ENCODE data around the gene CASP9.
"Not testable (repeated sequence)": the region's sequence is repeated elsewhere in the genome, so short reads cannot be mapped to it uniquely, and the experiment has no call there.

Gene CASP9

GRCh38 chr1:15466955-15467625 is 56.9 kb downstream of the CASP9 start:
- not testable (repeated sequence) for DNase-seq

- no peak for DNase-seq
Observed at GRCh38 chr1:15465674-15466073, 58.3 kb downstream of the CASP9 start.

- not testable (repeated sequence) for DNase-seq
Observed at GRCh38 chr1:15463926-15464322, 60.1 kb downstream of the CASP9 start.

GRCh38 chr1:15463064-15463800 is 60.8 kb downstream of the CASP9 start:
- DNase-seq, result not testable (repeated sequence)

- DNase-seq, result no peak
Observed at GRCh38 chr1:15460708-15461095, 63.3 kb downstream of the CASP9 start.

- no peak for DNase-seq
Observed at GRCh38 chr1:15459771-15460707, 64.0 kb downstream of the CASP9 start.

GRCh38 chr1:15458388-15458787 is 65.6 kb downstream of the CASP9 start:
- not testable (repeated sequence) for DNase-seq

- DNase-seq, result no peak
Observed at GRCh38 chr1:15457585-15457984, 66.4 kb downstream of the CASP9 start.

- no peak for DNase-seq
Observed at GRCh38 chr1:15456313-15456954, 67.6 kb downstream of the CASP9 start, which contains the start of gene CELA2A. Gene CELA2A, plus strand, starts transcription at chr1:15456732. Its CDS starts 22 bp downstream, at chr1:15456754.

GRCh38 chr1:15455522-15455921 is 68.5 kb downstream of the CASP9 start:
- DNase-seq, result no peak

- no peak for DNase-seq
Observed at GRCh38 chr1:15454256-15454655, 69.8 kb downstream of the CASP9 start.

- DNase-seq, result no peak
Observed at GRCh38 chr1:15453734-15454133, 70.3 kb downstream of the CASP9 start.

GRCh38 chr1:15452866-15453571 is 71.0 kb downstream of the CASP9 start:
- DNase-seq, result no peak

GRCh38 chr1:15452216-15452615 is 71.8 kb downstream of the CASP9 start:
- no peak for DNase-seq

- no peak for DNase-seq
Observed at GRCh38 chr1:15451014-15451722, 72.8 kb downstream of the CASP9 start.

- no peak for DNase-seq
Observed at GRCh38 chr1:15449567-15449966, 74.4 kb downstream of the CASP9 start.

- DNase-seq, result no peak
Observed at GRCh38 chr1:15448877-15449462, 75.0 kb downstream of the CASP9 start.

GRCh38 chr1:15446212-15446611 is 77.8 kb downstream of the CASP9 start:
- DNase-seq, result no peak

- DNase-seq, result no peak
Observed at GRCh38 chr1:15445390-15446122, 78.5 kb downstream of the CASP9 start.

Data from NCI-H187 treated with DMSO at 0.1 percent for 48 hours (cell line).